ENCODE measurements around the gene SBF1.

SBF1 gene

GRCh38 chr22:50498322-50498890 is 23.6 kb upstream of the SBF1 start:
- Histone ChIP-seq H3K18ac (ENCODE audit: low read length) (no peak overlapping the region), H3K4me1 (ENCODE audit: control insufficient read depth, low read depth, low read length) (no peaks in the 10 kb centered on the region), H3K4me2 (ENCODE audit: low read length) (no peak overlapping the region), H3K56ac (ENCODE audit: low read length) (no peak overlapping the region), H3K23ac (ENCODE audit: low read length) (no peak overlapping the region), H3K9ac (ENCODE audit: low read length) (no peak overlapping the region), H3K4ac (ENCODE audit: low read depth, low read length) (no peak overlapping the region), H3K79me2 (ENCODE audit: control insufficient read depth, insufficient read depth, low read length) (no peaks in the 10 kb centered on the region), H2BK120ac (ENCODE audit: low read depth, low read length) (no peak overlapping the region), H3K79me1 (ENCODE audit: low read length) (no peaks in the 10 kb centered on the region), H4K8ac (ENCODE audit: low read depth, low read length) (no peak overlapping the region), H3K27ac (ENCODE audit: low read depth, low read length) (no peak overlapping the region), H2BK5ac (ENCODE audit: low read length) (no peak overlapping the region), H3K36me3 (ENCODE audit: control insufficient read depth, insufficient read depth, low read length) (no peaks in the 10 kb centered on the region), H2AK5ac (ENCODE audit: low read length) (no peak overlapping the region), H4K5ac (ENCODE audit: low read length) (no peak overlapping the region), H2BK15ac (replicated peaks; ENCODE audit: low read depth) (no peak overlapping the region), H3K27me3 (ENCODE audit: insufficient read depth, low read length, poor library complexity) (no peaks in the 10 kb centered on the region), H3K4me3 (ENCODE audit: low read length) (no peak overlapping the region)
- DNase-seq = peak; percentile 85
- no CpG with 5 or more reads among the region's 13 CpGs for WGBS (ENCODE audit: extremely low coverage, insufficient coverage, low lambda C conversion rate)

- Histone ChIP-seq H3K27ac (ENCODE audit: low read depth, low read length) (no peak overlapping the region), H4K8ac (ENCODE audit: low read depth, low read length) (no peak overlapping the region), H3K4me2 (ENCODE audit: low read length) (no peak overlapping the region), H3K79me2 (ENCODE audit: control insufficient read depth, insufficient read depth, low read length) (no peaks in the 10 kb centered on the region), H3K27me3 (ENCODE audit: insufficient read depth, low read length, poor library complexity) (no peaks in the 10 kb centered on the region), H3K23ac (ENCODE audit: low read length) (no peak overlapping the region), H3K79me1 (ENCODE audit: low read length) (no peaks in the 10 kb centered on the region), H3K36me3 (ENCODE audit: control insufficient read depth, insufficient read depth, low read length) (no peaks in the 10 kb centered on the region), H3K9ac (ENCODE audit: low read length) (no peak overlapping the region), H2BK5ac (ENCODE audit: low read length) (no peak overlapping the region), H2BK120ac (ENCODE audit: low read depth, low read length) (no peak overlapping the region), H3K4ac (ENCODE audit: low read depth, low read length) (no peak overlapping the region), H3K4me1 (ENCODE audit: control insufficient read depth, low read depth, low read length) (no peaks in the 10 kb centered on the region), H4K5ac (ENCODE audit: low read length) (no peak overlapping the region), H2BK15ac (replicated peaks; ENCODE audit: low read depth) (no peak overlapping the region), H3K4me3 (ENCODE audit: low read length) (no peak overlapping the region), H2AK5ac (ENCODE audit: low read length) (no peak overlapping the region), H3K56ac (ENCODE audit: low read length) (no peak overlapping the region), H3K18ac (ENCODE audit: low read length) (no peak overlapping the region)
- WGBS (ENCODE audit: extremely low coverage, insufficient coverage, low lambda C conversion rate) = no CpG with 5 or more reads among the region's 6 CpGs
- no peak for DNase-seq
These were observed 22.3 kb upstream of the SBF1 start for GRCh38 chr22:50497093-50497492.

- Histone ChIP-seq H2BK120ac (ENCODE audit: low read depth, low read length) (no peak overlapping the region), H3K4me1 (ENCODE audit: control insufficient read depth, low read depth, low read length) (no peaks in the 10 kb centered on the region), H3K18ac (ENCODE audit: low read length) (no peak overlapping the region), H2BK5ac (ENCODE audit: low read length) (no peak overlapping the region), H3K4me2 (ENCODE audit: low read length) (no peak overlapping the region), H3K23ac (ENCODE audit: low read length) (no peak overlapping the region), H3K79me2 (ENCODE audit: control insufficient read depth, insufficient read depth, low read length) (no peaks in the 10 kb centered on the region), H2BK15ac (replicated peaks; ENCODE audit: low read depth) (no peak overlapping the region), H3K27ac (ENCODE audit: low read depth, low read length) (no peak overlapping the region), H4K8ac (ENCODE audit: low read depth, low read length) (no peak overlapping the region), H3K56ac (ENCODE audit: low read length) (no peak overlapping the region), H3K4me3 (ENCODE audit: low read length) (no peak overlapping the region), H3K36me3 (ENCODE audit: control insufficient read depth, insufficient read depth, low read length) (no peaks in the 10 kb centered on the region), H3K79me1 (ENCODE audit: low read length) (no peaks in the 10 kb centered on the region), H3K4ac (ENCODE audit: low read depth, low read length) (no peak overlapping the region), H2AK5ac (ENCODE audit: low read length) (no peak overlapping the region), H3K27me3 (ENCODE audit: insufficient read depth, low read length, poor library complexity) (no peaks in the 10 kb centered on the region), H4K5ac (ENCODE audit: low read length) (no peak overlapping the region), H3K9ac (ENCODE audit: low read length) (no peak overlapping the region)
- no CpG with 5 or more reads among the region's 27 CpGs for WGBS (ENCODE audit: extremely low coverage, insufficient coverage, low lambda C conversion rate)
- DNase-seq = no peak
These were observed 15.9 kb upstream of the SBF1 start for GRCh38 chr22:50490531-50491308.

DNA sequence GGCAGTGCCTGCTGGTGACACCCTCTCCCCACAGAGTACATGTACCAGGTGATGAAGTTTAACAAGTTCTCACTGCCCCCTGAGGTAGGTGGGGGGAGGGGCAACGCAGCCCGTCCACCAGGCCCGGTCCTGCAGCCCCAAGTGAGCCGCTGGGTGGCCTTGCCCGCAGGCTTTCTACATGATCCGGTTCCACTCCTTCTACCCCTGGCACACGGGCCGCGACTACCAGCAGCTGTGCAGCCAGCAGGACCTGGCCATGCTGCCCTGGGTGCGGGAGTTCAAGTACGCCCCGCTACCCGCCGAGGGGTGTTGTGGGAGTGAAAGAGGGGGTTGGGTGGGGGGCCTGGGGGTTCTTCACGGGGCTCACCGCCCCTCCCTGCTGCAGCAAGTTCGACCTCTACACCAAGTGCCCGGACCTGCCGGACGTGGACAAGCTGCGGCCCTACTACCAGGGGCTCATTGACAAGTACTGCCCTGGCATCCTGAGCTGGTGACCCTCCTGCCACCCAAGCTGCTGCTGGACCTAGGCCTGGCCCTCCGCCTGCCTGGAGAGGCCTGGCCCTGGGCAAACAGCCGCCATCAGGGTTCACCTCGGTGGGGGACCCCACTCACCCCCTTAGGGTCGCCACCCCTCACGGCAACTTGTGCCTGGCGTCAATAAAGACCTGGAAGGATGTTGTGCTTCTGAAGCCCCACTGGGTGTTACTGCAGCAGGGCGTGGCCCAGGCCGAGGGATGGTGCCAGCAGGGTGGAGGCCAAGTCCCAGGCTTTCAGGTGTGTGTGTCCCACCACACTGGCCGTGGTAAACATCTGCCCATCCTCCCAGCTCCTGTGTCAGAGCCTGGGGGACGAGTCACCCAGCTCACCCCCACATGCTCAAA is 14.8 kb upstream of the SBF1 start:
- H3K79me2 ChIP-seq (ENCODE audit: control insufficient read depth, insufficient read depth, low read length) = no peaks in the 10 kb centered on the region
- no peak overlapping the region for H3K23ac ChIP-seq (ENCODE audit: low read length)
- no peaks in the 10 kb centered on the region for H3K36me3 ChIP-seq (ENCODE audit: control insufficient read depth, insufficient read depth, low read length)
- H3K79me1 ChIP-seq (ENCODE audit: low read length) = no peaks in the 10 kb centered on the region
- H3K56ac ChIP-seq (ENCODE audit: low read length) = no peak overlapping the region
- H2BK15ac ChIP-seq (replicated peaks; ENCODE audit: low read depth) = no peak overlapping the region
- no peak overlapping the region for H4K5ac ChIP-seq (ENCODE audit: low read length)
- no peak overlapping the region for H4K8ac ChIP-seq (ENCODE audit: low read depth, low read length)
- no peak overlapping the region for H2AK5ac ChIP-seq (ENCODE audit: low read length)
- WGBS (ENCODE audit: extremely low coverage, insufficient coverage, low lambda C conversion rate) = no CpG with 5 or more reads among the region's 31 CpGs
- no peaks in the 10 kb centered on the region for H3K4me1 ChIP-seq (ENCODE audit: control insufficient read depth, low read depth, low read length)
- H3K27me3 ChIP-seq (ENCODE audit: insufficient read depth, low read length, poor library complexity) = no peaks in the 10 kb centered on the region
- H3K18ac ChIP-seq (ENCODE audit: low read length) = no peak overlapping the region
- no peak overlapping the region for H3K4ac ChIP-seq (ENCODE audit: low read depth, low read length)
- H3K27ac ChIP-seq (ENCODE audit: low read depth, low read length) = no peak overlapping the region
- H3K4me3 ChIP-seq (ENCODE audit: low read length) = no peak overlapping the region
- DNase-seq = no peak
- H2BK120ac ChIP-seq (ENCODE audit: low read depth, low read length) = no peak overlapping the region
- H3K4me2 ChIP-seq (ENCODE audit: low read length) = no peak overlapping the region
- no peak overlapping the region for H3K9ac ChIP-seq (ENCODE audit: low read length)
- no peak overlapping the region for H2BK5ac ChIP-seq (ENCODE audit: low read length)

- no peaks in the 10 kb centered on the region for H3K4me1 ChIP-seq (ENCODE audit: control insufficient read depth, low read depth, low read length)
- no peak overlapping the region for H2BK120ac ChIP-seq (ENCODE audit: low read depth, low read length)
- H3K36me3 ChIP-seq (ENCODE audit: control insufficient read depth, insufficient read depth, low read length) = no peaks in the 10 kb centered on the region
- no peak overlapping the region for H3K4ac ChIP-seq (ENCODE audit: low read depth, low read length)
- H3K56ac ChIP-seq (ENCODE audit: low read length) = no peak overlapping the region
- H3K4me3 ChIP-seq (ENCODE audit: low read length) = no peak overlapping the region
- no peak overlapping the region for H4K5ac ChIP-seq (ENCODE audit: low read length)
- no peak overlapping the region for H2BK5ac ChIP-seq (ENCODE audit: low read length)
- no peaks in the 10 kb centered on the region for H3K79me2 ChIP-seq (ENCODE audit: control insufficient read depth, insufficient read depth, low read length)
- no peak for DNase-seq
- H3K9ac ChIP-seq (ENCODE audit: low read length) = no peak overlapping the region
- no peaks in the 10 kb centered on the region for H3K79me1 ChIP-seq (ENCODE audit: low read length)
- H3K27ac ChIP-seq (ENCODE audit: low read depth, low read length) = no peak overlapping the region
- WGBS (ENCODE audit: extremely low coverage, insufficient coverage, low lambda C conversion rate) = no CpG with 5 or more reads among the region's 19 CpGs
- no peak overlapping the region for H3K23ac ChIP-seq (ENCODE audit: low read length)
- no peak overlapping the region for H4K8ac ChIP-seq (ENCODE audit: low read depth, low read length)
- no peak overlapping the region for H3K4me2 ChIP-seq (ENCODE audit: low read length)
- no peaks in the 10 kb centered on the region for H3K27me3 ChIP-seq (ENCODE audit: insufficient read depth, low read length, poor library complexity)
- no peak overlapping the region for H2AK5ac ChIP-seq (ENCODE audit: low read length)
- H2BK15ac ChIP-seq (replicated peaks; ENCODE audit: low read depth) = no peak overlapping the region
- no peak overlapping the region for H3K18ac ChIP-seq (ENCODE audit: low read length)
These were observed 14.1 kb upstream of the SBF1 start for GRCh38 chr22:50488886-50489285.

Measured in mesendoderm (in vitro differentiated cells).